Caco-2 (cell line): ENCODE measurements around the gene NOLC1. TPM values are rescaled to one million over a fixed set of nuclear protein-coding genes. Genes with fewer than 3 reads are reported as not detected.
A peak's percentile ranks its signal among the peaks of the same experiment; 100 is the strongest.

Experiments
- BruUV-seq: library from RNA; stranded (reverse); fragments of 400-500 nt; replicated peaks from 2 replicates; lab custom pipeline; 2021; lab: Mats Ljungman, UMichigan
- CTCF ChIA-PET: fragments of 300-600 bp; sonication (Branson Sonifier 250); formaldehyde crosslinking; loops from one replicate; lab custom pipeline; 2022; ENCODE audit warnings: antibody characterized with exemption; lab: Charles Lee
- POLR2A ChIA-PET: fragments of 300-600 bp; sonication (Branson Sonifier 250); formaldehyde crosslinking; loops from one replicate; lab custom pipeline; 2022; ENCODE audit warnings: antibody characterized with exemption; lab: Charles Lee
- DNase-seq, 2 experiments: peaks; one replicate each; pipeline versions ENCODE4 v3.0.0 to v3.0.0-alpha.2; 2020 to 2022
- H3K27me3 ChIP-seq: replicated peaks from 2 replicates; pipeline ENCODE4 v1.6.0; 2011; ENCODE audit warnings: low read length; ENCODE audit not compliant: control insufficient read depth, insufficient read depth
- H3K36me3 ChIP-seq: 2 replicates; pipeline ENCODE4 v1.5.1; 2011; ENCODE audit warnings: low read length; ENCODE audit not compliant: control insufficient read depth, insufficient read depth
- H3K4me1 ChIP-seq: fragments of 250-450 bp; sonication (Bioruptor Pico); 2 replicates; pipeline ENCODE4 v1.5.1; 2020; ENCODE audit warnings: mild to moderate bottlenecking
- H3K4me3 ChIP-seq: 2 replicates; pipeline ENCODE4 v1.5.1; 2011; ENCODE audit warnings: low read depth, mild to moderate bottlenecking, control low read depth, low read length
- H3K9me3 ChIP-seq: fragments of 250-450 bp; sonication (Bioruptor Pico); 2 replicates; pipeline ENCODE4 v1.5.1; 2020; ENCODE audit warnings: mild to moderate bottlenecking, moderate library complexity
- H3K27ac Mint-ChIP-seq: one replicate; pipeline ENCODE4 v1.8.0; 2022; ENCODE audit warnings: mixed read lengths; ENCODE audit not compliant: unreplicated experiment
- H3K27me3 Mint-ChIP-seq: one replicate; pipeline ENCODE4 v1.8.0; 2022; ENCODE audit warnings: mixed read lengths; ENCODE audit not compliant: insufficient read depth, unreplicated experiment
- H3K36me3 Mint-ChIP-seq: one replicate; pipeline ENCODE4 v1.8.0; 2022; ENCODE audit warnings: mild to moderate bottlenecking, mixed read lengths; ENCODE audit not compliant: insufficient read depth, unreplicated experiment
- H3K4me1 Mint-ChIP-seq: one replicate; pipeline ENCODE4 v1.8.0; 2022; ENCODE audit warnings: low read depth, mixed read lengths; ENCODE audit not compliant: unreplicated experiment
- H3K4me3 Mint-ChIP-seq: one replicate; pipeline ENCODE4 v1.8.0; 2022; ENCODE audit warnings: mild to moderate bottlenecking, moderate library complexity, mixed read lengths; ENCODE audit not compliant: unreplicated experiment
- H3K9me3 Mint-ChIP-seq: one replicate; pipeline ENCODE4 v1.8.0; 2022; ENCODE audit warnings: mixed read lengths; ENCODE audit not compliant: unreplicated experiment
- CTCF ChIP-seq, 2 experiments: fragments of 200-600 bp in 1 of 2; IDR thresholded peaks; 1 replicate in 1 of 2; 2 replicates in 1 of 2; pipeline versions ENCODE4 v1.5.1 to v1.8.0; 2011 to 2022; ENCODE audit warnings: antibody characterized with exemption in 1 of 2, control low read depth in 1 of 2, inconsistent platforms in 1 of 2, low read depth in 1 of 2, low read length in 1 of 2, mild to moderate bottlenecking in 1 of 2, moderate library complexity in 1 of 2; ENCODE audit not compliant: insufficient read depth in 1 of 2, severe bottlenecking in 1 of 2, unreplicated experiment in 1 of 2
- intact Hi-C: fragments of 100-400 bp; cut with micrococcal nuclease; formaldehyde crosslinking; loops from one replicate; pipeline ENCODE4 v1.10.0; 2022; ENCODE audit not compliant: unreplicated experiment
- total RNA-seq: library from RNA; stranded (reverse); gene quantifications from 2 replicates; pipeline ENCODE4 v1.2.3, GENCODE V29; 2022

The NOLC1 gene
- total RNA-seq, 1 experiment from 2014 or later, result 137 TPM

DNA sequence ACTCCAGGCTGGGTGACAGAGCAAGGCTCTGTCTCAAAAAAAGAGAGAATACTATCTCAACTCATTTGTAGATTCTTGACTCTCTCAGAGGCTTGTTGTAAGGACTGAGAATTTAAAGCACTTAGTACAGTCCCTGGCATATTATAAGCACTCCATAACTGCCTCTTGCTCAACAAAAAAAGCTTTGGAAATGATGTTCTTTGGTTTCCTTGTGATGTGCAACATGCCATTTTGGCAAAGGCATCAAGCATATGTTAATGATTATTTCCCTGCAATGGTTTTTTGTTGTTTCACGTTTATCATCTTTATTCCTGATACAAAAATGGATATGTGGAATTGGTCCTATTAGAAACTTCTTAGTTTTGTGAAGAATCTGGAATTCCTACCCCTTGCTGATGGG is 15.7 kb downstream of the NOLC1 start:
- Mint-ChIP-seq H3K4me1 (no peaks in the 10 kb centered on the region), H3K36me3 (peaks cover 10% of the 10 kb centered on the region), H3K4me3 (no peak overlapping the region), H3K27ac (no peak overlapping the region), H3K27me3 (no peaks in the 10 kb centered on the region), H3K9me3 (no peaks in the 10 kb centered on the region)
- ChIA-PET CTCF (no interaction called here), POLR2A (no interaction called here)
- H3K4me1 ChIP-seq, result no peaks in the 10 kb centered on the region
- DNase-seq, result no peak
- intact Hi-C loops, result loop anchor here (2.0 kb wide), 1 partner anchor 235 kb away; no protein-coding TSS in a partner anchor
- TF ChIP-seq CTCF (IDR thresholded peaks at IDR 0.05; ENCODE audit: insufficient read depth in 1 of 2, low read depth in 1 of 2, low read length in 1 of 2, severe bottlenecking in 1 of 2, unreplicated experiment in 1 of 2), result no peak
- peaks cover 1% of the 10 kb centered on the region for H3K36me3 ChIP-seq
- no peak overlapping the region for H3K4me3 ChIP-seq
- BruUV-seq, result no TSS peak
- H3K27me3 ChIP-seq, result no peaks in the 10 kb centered on the region
- no peaks in the 10 kb centered on the region for H3K9me3 ChIP-seq

GRCh38 chr10:102170602-102171001 is 18.4 kb downstream of the NOLC1 start:
- intact Hi-C loops, result no loop called here
- no peaks in the 10 kb centered on the region for H3K36me3 Mint-ChIP-seq
- BruUV-seq, result no TSS peak
- no peaks in the 10 kb centered on the region for H3K4me1 Mint-ChIP-seq
- Histone ChIP-seq H3K4me1 (no peaks in the 10 kb centered on the region), H3K36me3 (no peaks in the 10 kb centered on the region), H3K9me3 (no peaks in the 10 kb centered on the region), H3K4me3 (no peak overlapping the region), H3K27me3 (no peaks in the 10 kb centered on the region)
- TF ChIP-seq CTCF (IDR thresholded peaks at IDR 0.05; ENCODE audit: insufficient read depth in 1 of 2, low read depth in 1 of 2, low read length in 1 of 2, severe bottlenecking in 1 of 2, unreplicated experiment in 1 of 2), result no peak
- DNase-seq, result no peak
- H3K27ac Mint-ChIP-seq, result no peak overlapping the region
- no peaks in the 10 kb centered on the region for H3K9me3 Mint-ChIP-seq
- H3K27me3 Mint-ChIP-seq, result no peaks in the 10 kb centered on the region
- ChIA-PET CTCF (interaction anchor here (1.5 to 1.6 kb wide), 3 partner anchors 56 to 233 kb away, joined by 3 to 15 read pairs (median 9); partner anchors contain the start of gene ELOVL3), POLR2A (no interaction called here)
- peak overlapping the region; percentile 48 for H3K4me3 Mint-ChIP-seq

GRCh38 chr10:102172288-102172687 is 20.1 kb downstream of the NOLC1 start:
- H3K36me3 Mint-ChIP-seq, result no peaks in the 10 kb centered on the region
- no peaks in the 10 kb centered on the region for H3K4me1 Mint-ChIP-seq
- no peaks in the 10 kb centered on the region for H3K27me3 Mint-ChIP-seq
- ChIA-PET CTCF (no interaction called here), POLR2A (interaction anchor here (0.6 kb wide), 1 partner anchor 21 kb away, joined by 4 read pairs; no protein-coding TSS in a partner anchor)
- Histone ChIP-seq H3K4me3 (no peak overlapping the region), H3K4me1 (no peaks in the 10 kb centered on the region), H3K27me3 (no peaks in the 10 kb centered on the region), H3K36me3 (no peaks in the 10 kb centered on the region), H3K9me3 (no peaks in the 10 kb centered on the region)
- no peak overlapping the region for H3K4me3 Mint-ChIP-seq
- TF ChIP-seq CTCF (IDR thresholded peaks at IDR 0.05; ENCODE audit: insufficient read depth in 1 of 2, low read depth in 1 of 2, low read length in 1 of 2, severe bottlenecking in 1 of 2, unreplicated experiment in 1 of 2), result no peak
- no TSS peak for BruUV-seq
- intact Hi-C loops, result no loop called here
- no peak overlapping the region for H3K27ac Mint-ChIP-seq
- no peaks in the 10 kb centered on the region for H3K9me3 Mint-ChIP-seq
- DNase-seq, result no peak
